ENCODE results near the gene PPIH. TPM values are rescaled to one million over a fixed set of nuclear protein-coding genes. Genes with fewer than 3 reads are reported as not detected.

The PPIH gene
- total and polyA plus RNA-seq, 2 of the 13 experiments (the other 11 are each of a cell fraction or from before 2014, with no cell fraction given), result 29.9 to 72.6 TPM

DNA sequence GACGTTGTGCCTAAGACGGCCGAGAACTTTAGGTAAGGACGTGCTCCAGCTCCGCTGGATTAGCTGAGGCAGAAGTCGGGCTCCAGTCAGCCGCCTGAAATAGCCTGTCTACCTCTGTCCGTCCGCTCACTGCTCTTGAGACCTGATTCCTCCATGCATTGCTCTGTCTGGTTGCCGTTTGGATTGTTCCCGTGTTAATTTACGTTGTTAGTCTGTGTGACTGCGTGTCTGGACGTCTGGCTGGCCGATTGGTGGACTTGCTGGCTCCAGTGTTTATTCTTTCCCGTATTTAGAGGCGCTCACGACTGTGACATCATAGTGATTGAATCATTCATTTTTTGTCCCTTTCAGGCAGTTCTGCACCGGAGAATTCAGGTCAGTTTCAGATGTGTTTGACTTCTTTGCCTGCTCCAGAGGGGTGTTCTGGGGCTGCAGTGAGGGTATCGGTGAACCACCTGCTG is 684 bp downstream of the PPIH start:
- no TSS peak for BruUV-seq (replicated peaks)
- TF ChIP-seq ZNF343 (CRISPR knock-in tag; IDR thresholded peaks at IDR 0.05) (no peak), ZC3H13 (CRISPR knock-in tag; IDR thresholded peaks at IDR 0.05) (no peak; the same call in 1 of the 2 replicates), ZSCAN20 (CRISPR knock-in tag; IDR thresholded peaks at IDR 0.05; ENCODE audit: borderline replicate concordance) (0 out of 2 replicates have a peak, but pooled peaks have one; percentile 27), ZNF354B (CRISPR knock-in tag; IDR thresholded peaks at IDR 0.05) (no peak), CCDC6 (CRISPR knock-in tag; IDR thresholded peaks at IDR 0.05) (no peak), ZNF816 (CRISPR knock-in tag; IDR thresholded peaks at IDR 0.05; ENCODE audit: borderline replicate concordance) (no peak), SKI (IDR thresholded peaks at IDR 0.05; ENCODE audit: partially characterized antibody) (no peak), PHF21A (CRISPR knock-in tag; IDR thresholded peaks at IDR 0.05) (0 out of 2 replicates have a peak, but pooled peaks have one; percentile 1), ZNF570 (CRISPR knock-in tag; IDR thresholded peaks at IDR 0.05; ENCODE audit: borderline replicate concordance) (no peak), GFI1 (CRISPR knock-in tag; IDR thresholded peaks at IDR 0.05; ENCODE audit: borderline replicate concordance) (no peak), ZNF256 (CRISPR knock-in tag; conservative IDR thresholded peaks at IDR 0.05) (no peak), NFKB2 (CRISPR knock-in tag; IDR thresholded peaks at IDR 0.05; ENCODE audit: borderline replicate concordance) (no peak), SIN3A (IDR thresholded peaks at IDR 0.05; ENCODE audit: borderline replicate concordance, low read depth, low read length) (no peak), TAF1 (CRISPR knock-in tag; IDR thresholded peaks at IDR 0.05) (no peak), ZFP82 (CRISPR knock-in tag; IDR thresholded peaks at IDR 0.05; ENCODE audit: borderline replicate concordance) (no peak), ZFP1 (CRISPR knock-in tag; IDR thresholded peaks at IDR 0.05) (no peak), KLF12 (CRISPR knock-in tag; IDR thresholded peaks at IDR 0.05; ENCODE audit: borderline replicate concordance) (0 out of 2 replicates have a peak, but pooled peaks have one; percentile 12), ZNF749 (CRISPR knock-in tag; IDR thresholded peaks at IDR 0.05; ENCODE audit: borderline replicate concordance) (0 out of 2 replicates have a peak, but pooled peaks have one; percentile 6)
- TF ChIP-seq, protein P1, sequence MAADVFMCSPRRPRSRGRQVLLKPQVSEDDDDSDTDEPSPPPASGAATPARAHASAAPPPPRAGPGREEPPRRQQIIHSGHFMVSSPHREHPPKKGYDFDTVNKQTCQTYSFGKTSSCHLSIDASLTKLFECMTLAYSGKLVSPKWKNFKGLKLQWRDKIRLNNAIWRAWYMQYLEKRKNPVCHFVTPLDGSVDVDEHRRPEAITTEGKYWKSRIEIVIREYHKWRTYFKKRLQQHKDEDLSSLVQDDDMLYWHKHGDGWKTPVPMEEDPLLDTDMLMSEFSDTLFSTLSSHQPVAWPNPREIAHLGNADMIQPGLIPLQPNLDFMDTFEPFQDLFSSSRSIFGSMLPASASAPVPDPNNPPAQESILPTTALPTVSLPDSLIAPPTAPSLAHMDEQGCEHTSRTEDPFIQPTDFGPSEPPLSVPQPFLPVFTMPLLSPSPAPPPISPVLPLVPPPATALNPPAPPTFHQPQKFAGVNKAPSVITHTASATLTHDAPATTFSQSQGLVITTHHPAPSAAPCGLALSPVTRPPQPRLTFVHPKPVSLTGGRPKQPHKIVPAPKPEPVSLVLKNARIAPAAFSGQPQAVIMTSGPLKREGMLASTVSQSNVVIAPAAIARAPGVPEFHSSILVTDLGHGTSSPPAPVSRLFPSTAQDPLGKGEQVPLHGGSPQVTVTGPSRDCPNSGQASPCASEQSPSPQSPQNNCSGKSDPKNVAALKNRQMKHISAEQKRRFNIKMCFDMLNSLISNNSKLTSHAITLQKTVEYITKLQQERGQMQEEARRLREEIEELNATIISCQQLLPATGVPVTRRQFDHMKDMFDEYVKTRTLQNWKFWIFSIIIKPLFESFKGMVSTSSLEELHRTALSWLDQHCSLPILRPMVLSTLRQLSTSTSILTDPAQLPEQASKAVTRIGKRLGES (CRISPR knock-in tag; IDR thresholded peaks at IDR 0.05; ENCODE audit: borderline replicate concordance), result no peak
- TF ChIP-seq, protein P2, sequence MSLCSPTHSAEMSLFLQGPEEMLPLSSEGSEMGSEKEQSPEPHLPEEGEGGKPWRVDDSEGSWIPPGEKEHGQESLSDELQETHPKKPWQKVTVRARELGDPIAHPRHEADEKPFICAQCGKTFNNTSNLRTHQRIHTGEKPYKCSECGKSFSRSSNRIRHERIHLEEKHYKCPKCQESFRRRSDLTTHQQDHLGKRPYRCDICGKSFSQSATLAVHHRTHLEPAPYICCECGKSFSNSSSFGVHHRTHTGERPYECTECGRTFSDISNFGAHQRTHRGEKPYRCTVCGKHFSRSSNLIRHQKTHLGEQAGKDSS (CRISPR knock-in tag; IDR thresholded peaks at IDR 0.05; ENCODE audit: borderline replicate concordance, low read depth), result no peak
- TF ChIP-seq, protein P3, sequence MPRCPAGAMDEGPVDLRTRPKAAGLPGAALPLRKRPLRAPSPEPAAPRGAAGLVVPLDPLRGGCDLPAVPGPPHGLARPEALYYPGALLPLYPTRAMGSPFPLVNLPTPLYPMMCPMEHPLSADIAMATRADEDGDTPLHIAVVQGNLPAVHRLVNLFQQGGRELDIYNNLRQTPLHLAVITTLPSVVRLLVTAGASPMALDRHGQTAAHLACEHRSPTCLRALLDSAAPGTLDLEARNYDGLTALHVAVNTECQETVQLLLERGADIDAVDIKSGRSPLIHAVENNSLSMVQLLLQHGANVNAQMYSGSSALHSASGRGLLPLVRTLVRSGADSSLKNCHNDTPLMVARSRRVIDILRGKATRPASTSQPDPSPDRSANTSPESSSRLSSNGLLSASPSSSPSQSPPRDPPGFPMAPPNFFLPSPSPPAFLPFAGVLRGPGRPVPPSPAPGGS (CRISPR knock-in tag; IDR thresholded peaks at IDR 0.05), result 0 out of 2 replicates have a peak, but pooled peaks have one; percentile 11

More for the DNA sequence above, 684 bp downstream of the PPIH start:
- Histone ChIP-seq H3K36me3 (replicated peaks in 1 of 2; ENCODE audit: control insufficient read depth in 1 of 2, insufficient read depth in 2 of 2, low read length in 2 of 2) (peaks cover 3 to 13% of the 10 kb centered on the region in 2 experiments; a peak in 4 of 5 replicates), H3K9ac (ENCODE audit: insufficient read depth, low read depth, low read length) (peak overlapping the region; percentile 80), H3K27me3 (ENCODE audit: control insufficient read depth in 1 of 2, insufficient read depth in 2 of 2, low read length in 2 of 2) (peaks cover 0 to 4% of the 10 kb centered on the region in 2 experiments; a peak in 1 of 5 replicates), H3K27ac (ENCODE audit: extremely low read length, insufficient read depth, low read length) (peak overlapping the region; percentile 82), H4K20me1 (ENCODE audit: insufficient read depth, low read length) (no peaks in the 10 kb centered on the region), H3K79me2 (ENCODE audit: insufficient read depth, low read length) (peaks cover 30% of the 10 kb centered on the region), H3K9me3 (ENCODE audit: low read length) (no peaks in the 10 kb centered on the region), H3K4me1 (ENCODE audit: insufficient read depth, low read length) (peaks cover 38% of the 10 kb centered on the region), H3K4me3 (replicated peaks in 1 of 3; ENCODE audit: insufficient read depth in 1 of 3, low read depth in 2 of 3, low read length in 3 of 3) (peak overlapping the region; percentile 74 to 98 (median 94)), H2AFZ (ENCODE audit: low read length) (peak overlapping the region; percentile 30), H3K4me2 (ENCODE audit: low read depth, low read length) (peak overlapping the region; percentile 97)
- ATAC-seq (peak; percentile 38), DNase-seq (ENCODE audit: low spot score) (no peak), FAIRE-seq (no peak)
- intact Hi-C loops (cut with micrococcal nuclease; ENCODE audit: unreplicated experiment), result loop anchor here (2.0 kb wide), 1 partner anchor 24 kb away; the partner anchor contains the start of gene YBX1
- CTCF ChIA-PET (ENCODE audit: low intra/inter-chr PET ratio, low total read pairs), result no interaction called here
- WGBS (ENCODE audit: low lambda C conversion rate), result 0% methylated on average over 10 of the region's 20 CpGs
- in situ Hi-C loops (cut with HindIII; ENCODE audit: extremely low pct_ligation_motif_present, low pct_unique_long_range_greater_than_20kb), result no loop called here
- POLR2A ChIA-PET, result interaction anchor here (1.2 to 2.4 kb wide), 3 partner anchors 17 to 87 kb away, joined by 4 to 51 read pairs (median 4); partner anchors contain the start of gene YBX1
